Measurements from ENCODE around the gene BPIFB2.
"Not testable (repeated sequence)": the region's sequence is repeated elsewhere in the genome, so short reads cannot be mapped to it uniquely, and the experiment has no call there.

BPIFB2 gene, protein sequence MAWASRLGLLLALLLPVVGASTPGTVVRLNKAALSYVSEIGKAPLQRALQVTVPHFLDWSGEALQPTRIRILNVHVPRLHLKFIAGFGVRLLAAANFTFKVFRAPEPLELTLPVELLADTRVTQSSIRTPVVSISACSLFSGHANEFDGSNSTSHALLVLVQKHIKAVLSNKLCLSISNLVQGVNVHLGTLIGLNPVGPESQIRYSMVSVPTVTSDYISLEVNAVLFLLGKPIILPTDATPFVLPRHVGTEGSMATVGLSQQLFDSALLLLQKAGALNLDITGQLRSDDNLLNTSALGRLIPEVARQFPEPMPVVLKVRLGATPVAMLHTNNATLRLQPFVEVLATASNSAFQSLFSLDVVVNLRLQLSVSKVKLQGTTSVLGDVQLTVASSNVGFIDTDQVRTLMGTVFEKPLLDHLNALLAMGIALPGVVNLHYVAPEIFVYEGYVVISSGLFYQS

DNA sequence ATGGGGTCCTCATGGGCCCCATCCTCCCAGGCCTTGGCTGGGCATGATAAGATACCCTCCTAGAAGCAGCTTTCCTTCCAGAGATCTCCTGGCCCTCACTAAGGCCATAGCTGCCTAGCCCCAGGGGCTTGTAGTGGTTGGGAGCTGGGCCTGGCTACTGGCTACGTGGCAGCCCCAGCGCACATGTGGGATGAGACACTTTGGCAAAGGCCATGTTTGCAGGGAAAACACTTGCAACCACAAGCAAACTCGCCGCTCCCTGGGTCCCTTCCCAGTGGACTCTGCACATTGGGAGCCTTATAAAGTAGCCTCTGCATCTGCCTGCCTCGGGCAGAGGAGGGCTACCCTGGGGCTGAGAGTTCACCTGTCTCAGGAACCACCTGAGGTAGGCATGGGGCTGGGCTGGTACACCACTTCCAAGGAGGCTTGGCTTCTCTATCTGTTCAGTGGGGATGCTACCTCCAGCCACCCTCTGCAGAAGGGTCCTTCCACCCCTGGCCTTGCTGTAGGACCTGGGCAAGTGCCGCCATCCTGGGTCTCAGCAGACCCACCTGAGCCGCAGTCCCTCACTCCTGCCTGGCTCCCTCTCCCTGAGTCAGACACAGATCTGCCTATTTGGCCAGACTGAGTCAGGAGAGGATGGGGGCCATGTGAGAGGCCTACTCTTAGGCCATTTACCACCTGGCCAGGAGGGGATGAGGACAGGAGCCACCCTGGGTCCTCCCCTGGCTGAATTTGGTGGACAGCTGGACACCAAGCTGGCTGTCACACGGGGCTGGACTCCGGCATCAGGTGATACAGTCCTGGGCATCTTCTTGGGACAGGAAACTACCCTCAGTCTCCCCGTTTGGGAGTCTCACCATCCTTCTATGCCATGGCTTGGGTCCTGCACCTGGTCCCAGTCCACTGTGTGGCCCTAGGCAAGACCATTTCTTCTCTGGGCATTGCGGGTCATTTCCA, at the start of gene BPIFB2:
TSS of gene BPIFB2 (plus strand) at position 329 of the 960 bp plus-strand sequence. CDS start 871 bp downstream, outside the sequence.
- no peak for DNase-seq (ENCODE audit: low read depth)

DNA sequence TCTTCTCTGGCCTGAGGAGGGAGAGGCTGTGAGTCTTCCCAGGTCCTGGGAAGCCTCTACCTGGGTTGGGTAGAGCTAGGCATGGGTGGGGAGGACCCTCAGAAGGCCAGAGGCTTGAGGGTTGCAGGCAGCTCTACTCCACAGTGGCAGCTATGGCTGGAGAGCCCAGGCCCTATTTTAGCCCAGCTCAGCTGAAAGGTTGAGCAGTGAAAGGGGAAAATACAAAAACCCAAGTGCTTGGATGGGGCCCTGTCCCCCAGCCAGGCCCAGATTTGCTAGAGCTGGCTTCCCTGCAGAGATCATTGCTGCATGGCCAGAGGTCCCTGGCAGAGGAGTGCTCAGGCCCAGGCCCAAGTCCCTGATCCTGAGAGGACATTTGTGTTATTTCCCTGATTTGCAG, 48.9 kb upstream of the BPIFB2 start:
- no peak for DNase-seq (ENCODE audit: low read depth)

DNA sequence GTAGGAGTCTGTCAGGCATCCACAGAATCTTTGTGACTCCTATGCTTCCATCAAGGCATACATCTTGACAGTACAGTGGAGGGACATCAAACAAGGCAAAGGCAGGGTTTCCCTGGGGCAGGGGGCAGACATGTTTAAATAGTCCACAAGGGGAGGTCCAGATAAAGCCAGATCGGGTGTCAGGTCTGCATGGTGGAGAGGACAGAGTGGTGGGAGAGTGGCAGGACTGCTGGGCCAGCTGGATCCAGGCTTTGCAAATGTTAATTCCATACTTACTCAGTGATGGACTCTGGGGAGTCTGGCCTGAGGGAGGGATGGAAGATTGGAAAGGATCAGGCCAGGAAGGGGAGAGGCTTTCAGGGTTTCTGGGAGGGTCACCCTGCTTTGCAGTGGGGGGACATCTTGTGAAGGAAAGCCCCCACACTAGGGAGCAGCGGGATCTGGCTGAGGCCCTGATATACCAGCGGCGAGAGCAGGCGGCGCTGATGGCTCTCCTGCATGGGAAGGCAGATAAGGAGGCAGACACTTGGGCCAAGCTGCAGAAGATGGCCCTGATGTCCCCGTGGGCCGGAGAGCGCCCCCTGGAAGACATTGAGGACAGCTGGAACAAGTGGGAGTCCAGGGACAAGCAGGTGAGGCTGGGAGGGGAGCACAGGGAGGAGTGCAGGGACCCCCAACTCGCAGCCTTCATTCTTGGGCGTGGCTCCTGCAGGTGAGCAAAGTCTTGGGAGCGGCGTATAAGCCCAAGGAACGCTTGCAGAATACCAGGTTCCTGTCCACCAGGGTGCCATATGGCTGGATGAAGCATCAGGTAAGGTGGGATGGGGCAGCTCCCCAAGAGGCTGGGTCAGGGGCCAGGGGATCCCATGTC, 47.9 kb upstream of the BPIFB2 start:
- DNase-seq (ENCODE audit: low read depth): no peak

DNA sequence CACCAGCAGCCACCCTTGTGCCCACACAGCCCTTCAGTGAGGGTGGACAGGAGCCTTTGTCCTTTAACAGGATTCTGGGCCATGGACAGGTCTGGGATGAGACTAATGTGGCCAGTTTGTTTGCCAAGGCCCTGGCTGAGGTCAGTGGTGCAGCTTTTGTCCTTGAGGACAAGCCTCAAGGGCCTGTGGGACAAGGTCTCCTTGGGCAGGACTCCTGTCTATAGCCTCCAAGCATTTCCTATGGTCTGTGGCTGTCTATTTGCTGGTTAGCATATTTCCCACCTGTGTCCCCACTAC, 47.3 kb upstream of the BPIFB2 start:
- DNase-seq (ENCODE audit: low read depth): no peak

DNA sequence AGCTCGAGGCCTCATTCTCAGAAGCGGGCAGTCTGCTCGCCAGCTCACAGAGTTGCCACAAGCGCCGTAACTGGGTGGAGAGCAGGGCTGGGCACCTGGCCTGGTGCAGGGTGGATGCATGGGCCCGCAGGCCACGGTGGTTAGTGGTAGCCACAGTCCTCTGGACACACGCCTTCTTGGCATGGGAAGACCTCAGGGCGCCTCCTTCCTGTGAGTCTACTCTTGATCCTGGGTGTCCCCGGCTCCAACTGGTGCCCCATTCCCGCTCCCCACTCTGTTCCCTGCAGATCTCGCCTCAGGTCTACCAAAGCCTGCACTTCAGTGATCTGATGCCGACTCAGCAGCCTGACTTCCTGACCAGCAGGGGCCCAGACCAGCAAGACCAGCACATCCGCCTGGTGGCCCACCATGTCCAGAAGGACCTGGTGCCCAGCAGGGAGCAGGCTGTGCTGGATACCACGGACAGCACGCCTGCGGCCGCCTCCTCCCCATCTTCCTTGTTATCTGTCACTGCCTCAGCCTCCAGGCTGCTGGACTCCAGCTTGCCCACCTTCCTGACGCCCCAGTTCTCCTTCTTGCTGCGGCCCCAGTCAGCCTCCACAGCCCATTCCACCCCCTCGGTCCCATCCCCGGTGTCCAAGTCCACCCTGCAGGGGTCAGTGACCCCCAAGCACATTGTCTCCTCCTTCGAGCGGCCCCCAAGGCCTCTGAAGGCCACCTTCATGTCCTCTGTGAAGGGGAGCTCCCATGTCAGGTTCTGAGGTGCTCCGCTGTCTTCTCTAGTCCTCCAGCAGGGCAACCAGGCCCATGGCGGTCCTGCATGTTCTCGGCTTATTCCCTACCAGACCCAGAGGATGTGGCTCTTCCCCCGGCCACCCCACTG, 46.4 kb upstream of the BPIFB2 start:
- no peak for DNase-seq (ENCODE audit: low read depth)

DNA sequence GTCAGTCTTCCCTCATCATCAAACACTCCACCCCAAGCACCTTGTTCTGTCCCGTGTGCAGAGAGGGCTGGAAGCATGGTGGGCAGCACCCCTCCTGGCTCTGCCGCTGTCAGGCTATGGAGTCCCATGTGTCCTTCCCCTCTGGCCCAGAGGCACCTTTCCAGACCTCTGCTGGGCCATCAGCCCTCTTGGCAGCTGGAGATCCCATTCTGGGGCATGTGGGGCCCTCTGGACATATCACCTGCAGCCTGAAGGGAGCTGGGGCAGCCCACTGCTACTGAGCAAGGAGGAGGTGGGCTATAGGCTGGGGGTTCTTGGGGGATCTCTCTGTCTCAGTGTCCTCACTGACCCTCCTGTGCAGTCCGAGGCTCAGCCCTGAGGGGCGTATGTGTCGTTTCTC, 45.5 kb upstream of the BPIFB2 start:
- no peak for DNase-seq (ENCODE audit: low read depth)

DNA sequence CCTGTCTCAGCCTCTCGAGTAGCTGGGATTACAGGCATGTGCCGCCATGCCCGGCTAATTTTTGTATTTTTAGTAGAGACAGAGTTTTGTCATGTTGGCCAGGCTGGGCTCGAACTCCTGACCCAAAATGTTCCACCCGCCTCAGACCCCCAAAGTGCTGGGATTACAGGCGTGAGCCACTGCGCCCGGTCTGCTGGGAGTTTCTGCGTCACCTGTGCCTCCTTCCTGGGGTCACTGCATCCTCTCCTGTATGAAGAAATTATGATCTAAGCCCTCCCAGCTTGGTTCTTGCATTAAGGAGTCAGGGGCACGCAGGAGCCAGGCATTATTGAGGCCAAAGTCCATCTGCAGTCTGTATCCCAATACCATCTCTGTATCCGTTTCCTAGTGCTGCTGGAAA, 44.9 kb upstream of the BPIFB2 start:
- not testable (repeated sequence) for DNase-seq (ENCODE audit: low read depth)

DNA sequence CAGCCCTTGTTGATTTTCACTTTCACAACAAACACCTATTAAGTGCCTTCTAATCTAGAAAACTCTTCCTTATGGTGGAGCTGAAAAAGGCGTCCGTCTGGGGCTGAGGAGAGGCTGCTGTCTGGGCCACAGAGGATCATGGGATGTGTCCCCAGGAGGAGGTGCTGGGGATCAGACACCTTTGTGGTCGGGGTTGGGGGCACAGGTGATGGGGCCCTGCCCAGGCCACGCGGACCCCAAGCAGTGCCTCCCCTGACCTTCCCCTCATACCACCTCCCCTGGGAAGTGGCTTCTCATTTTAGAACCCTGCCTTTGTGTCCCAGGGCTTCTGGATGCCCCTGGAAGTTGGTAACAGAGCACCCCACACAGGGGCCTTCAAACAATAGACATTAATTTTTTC, 44.3 kb upstream of the BPIFB2 start:
- DNase-seq (ENCODE audit: low read depth): no peak

DNA sequence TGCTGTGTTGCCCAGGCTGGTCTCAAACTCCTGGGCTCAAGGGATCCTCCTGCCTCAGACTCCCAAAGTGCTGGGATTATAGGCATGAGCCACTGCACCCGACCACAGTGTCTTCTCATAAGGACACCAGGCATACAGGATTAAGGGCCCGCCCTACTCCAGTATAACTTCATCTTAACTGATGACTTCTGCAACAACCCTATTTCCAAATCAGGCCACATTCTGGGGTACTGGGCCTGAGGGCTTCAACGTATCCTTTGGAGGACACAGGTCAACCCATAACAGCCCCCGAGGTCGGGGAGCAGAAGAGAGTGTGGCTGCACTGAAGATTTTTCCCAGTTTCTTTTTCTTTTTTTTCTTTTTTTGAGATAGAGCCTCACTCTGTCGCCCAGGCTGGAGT, 42.9 kb upstream of the BPIFB2 start:
- no peak for DNase-seq (ENCODE audit: low read depth)

DNA sequence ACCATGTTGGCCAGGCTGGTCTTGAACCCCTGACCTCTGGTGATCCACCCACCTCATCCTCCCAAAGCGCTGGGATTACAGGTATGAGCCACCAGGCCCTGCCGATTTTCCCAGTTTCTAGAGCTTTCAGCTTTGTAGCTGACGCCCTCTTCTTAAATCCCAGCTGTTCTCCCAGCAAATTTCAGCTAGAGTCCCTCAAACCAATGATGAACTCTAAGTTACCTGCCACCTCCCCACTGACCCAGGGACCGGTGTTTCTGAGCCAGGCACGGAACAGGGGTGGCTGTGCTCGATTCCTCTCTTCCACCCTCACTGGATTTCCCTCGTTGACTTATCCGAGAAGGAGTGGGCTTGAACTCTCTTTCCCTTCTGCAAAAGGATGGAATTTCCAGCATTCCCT, 42.4 kb upstream of the BPIFB2 start:
- no peak for DNase-seq (ENCODE audit: low read depth)

DNA sequence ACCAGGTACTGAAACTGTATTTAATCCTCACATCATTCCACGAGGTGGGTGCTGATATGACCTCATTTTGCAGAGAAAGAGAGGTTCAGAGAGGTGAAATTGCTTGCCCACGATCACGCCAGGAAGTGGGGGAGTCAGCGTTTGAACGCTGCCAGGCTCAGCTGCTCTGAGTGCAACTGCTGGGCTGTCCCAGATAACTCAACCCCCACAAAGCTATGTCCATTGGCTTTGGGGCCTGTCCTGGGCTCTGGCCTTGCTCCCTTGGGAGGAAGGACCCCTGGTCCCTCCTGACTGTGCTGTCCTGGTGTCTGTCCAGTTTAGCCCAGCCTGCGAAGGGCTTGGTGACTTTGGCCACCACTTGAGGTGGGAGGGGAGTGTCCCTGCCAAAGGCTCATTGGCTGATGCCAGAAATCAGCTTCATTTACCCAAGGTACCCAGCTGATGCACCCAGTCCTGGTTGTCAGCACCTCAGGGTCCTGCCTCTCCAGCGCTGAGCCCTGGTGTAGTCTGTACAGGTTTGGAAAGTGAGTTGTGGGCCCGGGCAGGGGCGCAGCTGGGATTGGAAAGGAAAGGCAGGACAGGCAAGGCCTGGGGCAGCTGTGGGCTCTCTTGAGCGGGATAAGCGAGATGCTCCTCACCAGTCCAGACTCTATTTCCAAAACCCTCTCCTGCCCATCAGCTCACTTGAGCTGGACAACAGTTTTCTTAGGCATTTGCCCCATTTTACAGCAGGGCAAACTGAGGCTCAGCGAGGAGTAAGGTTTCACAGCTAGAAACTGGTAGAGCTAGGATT, 41.7 kb upstream of the BPIFB2 start:
- DNase-seq (ENCODE audit: low read depth): no peak

DNA sequence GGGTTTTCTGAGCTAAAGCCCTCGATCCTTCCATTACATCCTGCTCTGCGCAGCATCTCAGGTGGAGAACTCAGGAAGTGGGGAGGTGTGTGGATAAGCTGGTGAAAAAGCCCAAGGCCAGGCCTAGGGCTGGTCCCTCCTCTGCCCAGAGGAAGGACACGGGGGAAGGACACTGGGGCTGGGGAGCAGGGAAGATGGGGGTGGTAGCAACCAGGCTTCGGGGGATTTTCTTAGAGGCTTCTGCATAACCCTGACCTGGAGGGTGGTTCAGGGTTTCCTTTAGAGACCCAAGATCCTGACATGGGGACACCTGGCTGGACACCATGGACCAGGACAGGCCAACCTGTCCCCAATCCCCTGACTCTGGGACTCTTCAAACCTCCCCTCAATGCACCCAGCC, 41.1 kb upstream of the BPIFB2 start:
- DNase-seq (ENCODE audit: low read depth): no peak

DNA sequence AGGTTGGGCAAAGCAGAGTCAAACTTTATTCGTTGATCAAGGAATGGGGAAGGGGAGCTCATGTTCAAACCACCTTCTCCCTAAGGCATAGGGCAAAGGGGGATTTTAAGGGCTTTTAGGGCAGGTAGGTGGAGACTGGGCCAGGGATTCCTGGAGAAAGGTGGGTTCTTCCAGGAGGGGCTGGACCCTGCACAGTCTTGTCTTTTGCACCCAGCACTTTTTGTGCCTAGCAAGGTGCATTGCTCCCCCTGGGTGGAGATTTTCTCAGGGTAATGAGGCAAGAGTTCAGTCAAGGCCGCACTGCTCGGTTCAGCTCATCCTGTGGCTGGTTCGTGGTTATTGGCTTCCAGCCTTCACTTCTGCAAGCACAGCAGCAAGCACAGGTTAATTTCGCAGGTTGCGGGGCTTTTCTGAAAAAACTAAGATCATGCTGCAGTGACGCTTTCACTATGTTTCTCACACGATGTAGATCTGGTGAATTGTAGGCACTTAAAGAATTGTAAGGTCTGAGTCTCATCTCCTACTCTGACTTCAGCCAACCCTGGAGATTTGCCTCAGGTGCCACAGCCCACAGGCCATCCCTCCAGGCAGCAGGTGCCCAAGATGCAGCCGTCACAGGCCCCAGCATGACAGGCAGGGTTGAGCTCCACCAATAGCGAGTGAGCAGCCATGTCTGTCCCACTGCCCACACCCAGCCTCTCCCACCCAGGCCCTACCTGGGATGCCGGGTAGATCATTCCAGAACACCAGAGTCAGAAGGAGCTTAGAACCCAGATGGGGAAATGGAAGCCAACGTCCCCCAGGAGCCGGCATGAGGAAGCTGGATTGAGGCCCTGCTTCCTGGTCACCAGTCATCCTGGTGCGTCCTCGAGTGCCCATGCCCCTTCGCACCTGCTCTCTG, 40.4 kb upstream of the BPIFB2 start:
- DNase-seq (ENCODE audit: low read depth): no peak

DNA sequence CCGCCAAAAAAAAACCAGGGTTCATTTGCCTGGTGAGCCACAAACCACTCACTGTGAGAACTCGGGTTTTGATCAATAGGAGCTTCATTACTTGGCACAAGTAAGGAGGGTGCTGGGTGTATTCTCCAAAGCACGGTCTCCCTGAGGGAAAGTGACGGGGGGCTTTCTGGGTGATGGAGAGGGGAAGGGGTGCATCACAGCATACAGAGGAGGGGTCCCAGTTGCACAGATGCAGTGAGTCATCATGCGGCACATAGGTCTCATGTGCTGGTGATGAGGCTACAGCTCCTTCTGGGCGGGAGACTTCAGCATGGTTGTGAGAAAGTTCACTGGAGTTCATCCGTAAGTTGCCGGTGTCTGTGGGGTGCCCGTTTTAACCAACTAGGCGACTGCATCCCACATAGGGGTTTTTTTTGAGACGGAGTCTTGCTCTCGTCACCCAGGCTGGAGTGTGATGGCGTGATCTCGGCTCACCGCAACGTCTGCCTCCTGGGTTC, 39.5 kb upstream of the BPIFB2 start:
- DNase-seq (ENCODE audit: low read depth): no peak

DNA sequence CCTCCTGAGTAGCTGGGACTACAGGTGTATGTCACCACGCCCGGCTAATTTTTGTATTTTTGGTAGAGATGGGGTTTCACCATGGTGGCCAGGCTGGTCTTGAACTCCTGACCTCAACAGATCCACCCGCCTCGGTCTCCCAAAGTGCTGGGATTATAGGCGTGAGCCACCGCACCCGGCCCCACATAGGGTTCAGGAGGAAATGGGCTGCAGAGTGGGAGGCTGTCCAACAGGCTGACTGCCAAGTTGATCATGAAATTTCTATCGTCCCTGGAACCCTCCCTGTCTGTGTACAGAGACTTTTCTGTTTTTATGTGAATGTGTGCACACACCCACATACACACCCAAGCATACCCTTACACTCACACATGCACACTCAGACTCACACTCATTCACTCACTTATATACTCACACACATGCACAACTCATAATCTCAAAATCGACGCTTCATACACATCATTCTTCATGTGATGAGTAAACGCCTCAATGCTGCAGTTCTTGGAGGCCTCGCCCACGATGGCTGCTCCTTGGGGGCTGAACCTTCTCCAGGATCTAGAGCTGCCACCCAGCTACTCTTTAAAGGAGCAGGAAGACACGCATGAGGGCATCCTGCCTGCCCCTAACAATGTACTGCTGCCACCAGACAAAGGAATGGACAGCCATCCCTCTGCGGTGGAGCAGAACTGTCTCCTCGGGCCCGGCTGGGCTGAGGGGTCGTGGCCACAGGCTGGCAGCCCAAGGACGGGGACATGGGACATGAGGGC, 38.8 kb upstream of the BPIFB2 start:
- DNase-seq (ENCODE audit: low read depth): no peak

DNA sequence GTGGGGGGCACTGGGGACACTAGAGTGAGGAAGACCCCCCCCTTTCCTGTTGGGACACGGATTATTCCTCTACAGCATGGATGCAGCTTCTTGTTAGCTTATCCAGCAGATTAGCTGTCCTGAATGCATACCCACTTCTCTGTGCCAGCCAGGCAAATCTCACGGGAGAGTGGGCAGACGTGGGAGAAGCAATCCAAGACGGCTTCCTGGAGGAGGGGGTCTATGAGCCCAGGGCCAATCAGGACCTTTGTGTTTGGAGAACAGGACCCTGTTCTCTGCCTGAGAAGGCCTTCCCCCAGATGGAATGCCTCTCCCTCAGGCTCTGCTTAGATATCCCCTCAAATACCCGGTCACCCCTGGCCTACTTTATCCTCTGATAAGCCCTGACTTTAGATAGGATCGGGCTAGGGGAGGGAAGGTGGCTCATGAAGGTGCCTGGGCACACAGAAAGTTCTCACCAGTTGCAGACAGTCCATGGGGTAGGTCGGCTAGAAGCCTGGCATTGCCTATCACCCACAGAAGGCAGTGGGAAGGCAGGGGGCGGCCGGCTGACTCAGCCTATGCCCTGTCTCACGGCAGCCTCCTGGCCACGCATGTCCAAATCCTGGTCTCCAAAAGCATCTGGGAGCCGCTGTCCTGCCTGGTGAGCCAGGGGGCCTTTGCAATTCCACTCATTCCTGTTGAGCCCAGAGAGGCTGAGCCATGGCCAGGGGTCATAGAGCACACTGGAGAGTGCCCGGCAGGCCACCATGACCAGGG, 38.0 kb upstream of the BPIFB2 start:
- DNase-seq (ENCODE audit: low read depth): no peak

DNA sequence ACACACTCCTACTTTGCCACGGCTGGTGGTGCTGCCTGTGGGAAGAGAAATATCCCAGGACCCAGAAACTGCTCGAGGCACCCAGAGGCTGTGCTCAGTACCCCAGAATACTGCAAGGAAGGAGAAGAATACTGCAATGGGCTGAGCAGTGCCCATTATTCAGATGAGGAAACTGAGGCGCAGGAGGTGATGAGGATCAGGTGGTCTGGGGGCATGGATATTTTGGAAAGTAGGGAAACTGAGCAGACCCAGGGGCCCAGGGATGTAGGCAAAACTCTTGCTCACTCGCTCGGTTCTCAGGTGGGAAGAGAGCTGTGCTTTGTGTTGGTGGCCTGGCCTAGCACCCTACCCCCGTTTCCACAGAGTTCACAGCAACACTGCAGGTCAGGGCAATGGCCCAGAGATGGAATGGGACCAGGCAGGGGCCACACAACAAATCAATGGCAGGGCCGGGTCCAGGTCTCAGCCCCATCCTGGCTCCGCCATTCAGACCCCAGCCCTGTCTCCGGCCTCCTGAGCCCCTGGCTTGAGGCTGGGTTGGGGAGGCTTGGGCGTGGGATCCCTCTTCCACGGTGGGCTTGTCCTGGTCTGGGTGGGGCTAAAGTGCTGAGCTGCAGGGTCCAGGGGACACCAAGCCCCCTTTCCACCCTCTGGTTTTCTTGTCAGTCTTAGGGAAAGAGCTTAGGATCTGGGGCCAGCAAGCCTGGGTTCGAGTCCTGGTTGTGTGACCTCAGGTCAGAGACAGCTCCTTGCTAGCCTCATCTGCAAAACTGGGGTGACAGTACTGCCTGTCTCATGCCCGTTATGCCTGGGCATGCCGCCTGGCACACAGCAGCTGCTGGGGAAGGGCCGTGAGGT, 37.2 kb upstream of the BPIFB2 start:
- DNase-seq (ENCODE audit: low read depth): no peak

Measured in iris pigment epithelial cell (primary cell).